Gastrocnemius medialis (tissue), 4 donors: ENCODE measurements around the gene AKAP13. TPM values are rescaled to one million over a fixed set of nuclear protein-coding genes. Genes with fewer than 3 reads are reported as not detected.
A peak's percentile ranks its signal among the peaks of the same experiment; 100 is the strongest.

Source experiments
- ATAC-seq, 2 donors: fragments of 150-250 bp; one replicate each; pipeline ENCODE4 v1.9.1; 2016
- DNase-seq, 2 donors: peaks; one replicate each; pipeline ENCODE4 v3.0.0-alpha.2; 2019
- H3K27ac ChIP-seq, 4 donors: fragments of 200-600 bp; sonication (generic); 1 replicate in 1 of 4; 2 replicates in 3 of 4; pipeline ENCODE4 v1.5.1; 2016 to 2018; ENCODE audit warnings: mild to moderate bottlenecking in 2 of 4, moderate library complexity in 1 of 4
- H3K27me3 ChIP-seq, 3 donors: fragments of 200-600 bp; sonication (generic) in 2 of 3; 1 replicate in 1 of 3; 2 replicates in 2 of 3; pipeline versions ENCODE4 v1.5.1 to v1.6.0; 2016 to 2019; ENCODE audit warnings: mild to moderate bottlenecking in 1 of 3, moderate library complexity in 1 of 3
- H3K36me3 ChIP-seq, 2 donors: fragments of 200-600 bp; sonication (generic) in 1 of 2; one replicate each; pipeline ENCODE4 v1.5.1; 2017 to 2018
- H3K4me1 ChIP-seq, 2 donors: fragments of 200-600 bp; sonication (generic) in 1 of 2; one replicate each; pipeline ENCODE4 v1.5.1; 2016 to 2017; ENCODE audit warnings: mild to moderate bottlenecking in 2 of 2
- H3K4me3 ChIP-seq, 4 donors: fragments of 200-600 bp; sonication (generic) in 3 of 4; 1 replicate in 1 of 4; 2 replicates in 3 of 4; pipeline ENCODE4 v1.5.1; 2016 to 2019; ENCODE audit warnings: mild to moderate bottlenecking in 2 of 4
- H3K9me3 ChIP-seq, 3 donors: fragments of 200-600 bp; sonication (generic) in 2 of 3; 1 replicate in 1 of 3; 2 replicates in 2 of 3; pipeline ENCODE4 v1.5.1; 2016 to 2019
- CTCF ChIP-seq, 5 experiments: fragments of 450-650 bp in 3 of 5; fragments of 200-600 bp in 2 of 5; sonication (generic) in 2 of 5; IDR thresholded peaks in 4 of 5; conservative IDR thresholded peaks in 1 of 5; 1 replicate in 4 of 5; 2 replicates in 1 of 5; pipeline ENCODE4 v1.5.1; 2016 to 2019; ENCODE audit warnings: antibody characterized with exemption in 5 of 5, mild to moderate bottlenecking in 3 of 5, moderate library complexity in 3 of 5
- POLR2A ChIP-seq, 2 donors: fragments of 450-650 bp; IDR thresholded peaks; one replicate each; pipeline ENCODE4 v1.6.1; 2017; ENCODE audit warnings: antibody characterized with exemption in 2 of 2, mild to moderate bottlenecking in 2 of 2, moderate library complexity in 2 of 2
- in situ Hi-C, 4 donors: fragments of 200-750 bp; cut with MboI; loops; one replicate each; pipeline versions ENCODE4 v1.15.0 to v1.8.0; 2017; ENCODE audit warnings: low sequenced_read_pairs in 4 of 4
- intact Hi-C: fragments of 100-400 bp; cut with DNase I; formaldehyde crosslinking; loops from one replicate; pipeline ENCODE4 v1.15.1; 2023; ENCODE audit warnings: low total_unique reads
- total RNA-seq, 4 donors: library from RNA; depleted of rRNA; stranded (reverse); fragments of >200 nt; gene quantifications; one replicate each; pipeline versions ENCODE4 v1.1.0 to v1.2.3, GENCODE V29; 2016

Gene AKAP13
- total RNA-seq, 4 donors from 2014 or later: 127 to 481 (median 172) TPM

GRCh38 chr15:85646538-85647091, 266.2 kb downstream of the AKAP13 start:
- no peak for ATAC-seq
- intact Hi-C loops: no loop called here
- in situ Hi-C loops: no loop called here
- H3K27ac ChIP-seq: peak overlapping the region in 2 of 4 donors; percentile 71 to 85
- DNase-seq: no peak
- no peaks in the 10 kb centered on the region for H3K9me3 ChIP-seq
- no peak overlapping the region for H3K4me3 ChIP-seq
- H3K27me3 ChIP-seq: no peaks in the 10 kb centered on the region
- no peak for TF ChIP-seq POLR2A (IDR thresholded peaks at IDR 0.05)
- no peak for TF ChIP-seq CTCF (IDR thresholded peaks at IDR 0.05 in 4 of 5, conservative IDR thresholded peaks at IDR 0.05 in 1 of 5)
- peaks cover 0 to 17% of the 10 kb centered on the region in 2 donors for H3K36me3 ChIP-seq
- peaks cover 42 to 59% of the 10 kb centered on the region in 2 donors for H3K4me1 ChIP-seq

GRCh38 chr15:85649372-85649771, 269.0 kb downstream of the AKAP13 start:
- TF ChIP-seq POLR2A (IDR thresholded peaks at IDR 0.05) (no peak), CTCF (IDR thresholded peaks at IDR 0.05 in 4 of 5, conservative IDR thresholded peaks at IDR 0.05 in 1 of 5) (no peak)
- ATAC-seq (peak; percentile 43 to 83), DNase-seq (no peak)
- in situ Hi-C loops: no loop called here
- H3K9me3 ChIP-seq: no peaks in the 10 kb centered on the region
- H3K4me1 ChIP-seq: peaks cover 21 to 42% of the 10 kb centered on the region in 2 donors
- H3K27me3 ChIP-seq: no peaks in the 10 kb centered on the region
- intact Hi-C loops: no loop called here
- H3K36me3 ChIP-seq: peaks cover 0 to 17% of the 10 kb centered on the region in 2 donors
- no peak overlapping the region for H3K4me3 ChIP-seq
- H3K27ac ChIP-seq: peak overlapping the region; percentile 46 to 71 (median 62)

DNA sequence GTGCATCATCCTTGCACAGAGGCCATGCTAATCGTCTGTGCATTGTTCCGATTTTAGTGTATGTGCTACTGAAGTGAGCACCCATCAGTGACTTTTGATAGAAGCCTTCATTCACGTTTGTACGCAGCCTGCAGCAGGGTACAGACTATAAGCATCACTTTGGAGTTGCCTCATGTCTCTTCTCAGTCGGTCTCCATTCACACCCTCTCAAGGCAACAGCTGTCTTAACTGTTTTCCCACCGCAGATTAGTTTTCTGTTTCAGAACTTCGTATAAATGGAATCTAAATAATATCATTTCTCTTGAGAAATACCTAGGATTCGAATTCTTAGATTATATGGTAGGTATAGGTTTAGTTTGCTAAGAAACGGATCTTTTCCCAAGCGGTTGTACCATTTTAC, 271.1 kb downstream of the AKAP13 start:
- H3K4me3 ChIP-seq: no peak overlapping the region
- peak overlapping the region in 3 of 4 donors; percentile 46 to 53 (median 50) for H3K27ac ChIP-seq
- H3K36me3 ChIP-seq: peaks cover 0 to 26% of the 10 kb centered on the region in 2 donors
- ATAC-seq: no peak
- peaks cover 17 to 34% of the 10 kb centered on the region in 2 donors for H3K4me1 ChIP-seq
- in situ Hi-C loops: no loop called here
- no peaks in the 10 kb centered on the region for H3K27me3 ChIP-seq
- intact Hi-C loops: no loop called here
- no peak for TF ChIP-seq POLR2A (IDR thresholded peaks at IDR 0.05)
- no peak for TF ChIP-seq CTCF (IDR thresholded peaks at IDR 0.05 in 4 of 5, conservative IDR thresholded peaks at IDR 0.05 in 1 of 5)
- H3K9me3 ChIP-seq: no peaks in the 10 kb centered on the region
- DNase-seq: no peak

DNA sequence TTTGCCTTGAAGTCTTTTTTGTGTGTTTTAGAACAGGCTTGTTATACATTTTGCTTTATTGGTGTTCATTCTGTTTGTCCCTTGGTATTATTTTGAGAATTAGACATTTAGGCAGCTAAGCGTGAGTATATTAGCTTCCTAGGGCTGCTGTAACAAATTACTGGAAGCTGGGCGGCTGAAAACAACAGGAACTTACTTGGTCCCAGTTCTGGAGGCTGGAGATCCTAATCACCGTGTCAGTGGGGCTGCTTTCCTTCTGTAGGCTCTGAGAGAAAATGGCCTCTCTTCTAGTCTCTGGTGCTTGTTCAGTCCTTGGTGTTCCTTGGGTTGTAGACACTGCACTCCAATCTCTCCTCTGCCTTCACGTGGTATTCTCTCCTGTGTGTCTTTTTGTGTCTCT, 272.1 kb downstream of the AKAP13 start:
- no peak for TF ChIP-seq POLR2A (IDR thresholded peaks at IDR 0.05)
- TF ChIP-seq CTCF (IDR thresholded peaks at IDR 0.05 in 4 of 5, conservative IDR thresholded peaks at IDR 0.05 in 1 of 5): no peak
- peaks cover 17 to 34% of the 10 kb centered on the region in 2 donors for H3K4me1 ChIP-seq
- no peak overlapping the region for H3K4me3 ChIP-seq
- DNase-seq (no peak), ATAC-seq (no peak)
- no peaks in the 10 kb centered on the region for H3K27me3 ChIP-seq
- no peaks in the 10 kb centered on the region for H3K9me3 ChIP-seq
- intact Hi-C loops (no loop called here), in situ Hi-C loops (no loop called here)
- H3K36me3 ChIP-seq: peaks cover 0 to 25% of the 10 kb centered on the region in 2 donors
- H3K27ac ChIP-seq: peak overlapping the region; percentile 41 to 53 (median 48)

GRCh38 chr15:85657132-85657531, 276.7 kb downstream of the AKAP13 start:
- TF ChIP-seq POLR2A (IDR thresholded peaks at IDR 0.05): no peak
- TF ChIP-seq CTCF (IDR thresholded peaks at IDR 0.05 in 4 of 5, conservative IDR thresholded peaks at IDR 0.05 in 1 of 5): no peak
- no peak for ATAC-seq
- intact Hi-C loops: no loop called here
- no peak for DNase-seq
- Histone ChIP-seq H3K4me1 (peaks cover 3 to 8% of the 10 kb centered on the region in 2 donors), H3K9me3 (no peaks in the 10 kb centered on the region), H3K27ac (no peak overlapping the region), H3K4me3 (no peak overlapping the region), H3K27me3 (no peaks in the 10 kb centered on the region), H3K36me3 (peaks cover 0 to 64% of the 10 kb centered on the region in 2 donors)
- in situ Hi-C loops: no loop called here
